NCI-H1436 (cell line): ENCODE measurements around the gene SEMA5B.

Experiments used
- DNase-seq: peaks from one replicate; lab custom pipeline; 2025; lab: John Stamatoyannopoulos, UW

SEMA5B gene

GRCh38 chr3:123058505-123058904 is 30.9 kb upstream of the SEMA5B start:
- no peak for DNase-seq

- no peak for DNase-seq
Measured at GRCh38 chr3:123055352-123055751, 27.8 kb upstream of the SEMA5B start.

GRCh38 chr3:123054931-123055330 is 27.4 kb upstream of the SEMA5B start:
- DNase-seq = no peak

- no peak for DNase-seq
Measured at GRCh38 chr3:123054109-123054778, 26.7 kb upstream of the SEMA5B start.

- no peak for DNase-seq
Measured at GRCh38 chr3:123053107-123053506, 25.5 kb upstream of the SEMA5B start.

- no peak for DNase-seq
Measured at GRCh38 chr3:123050666-123051065, 23.1 kb upstream of the SEMA5B start.

- no peak for DNase-seq
Measured at GRCh38 chr3:123048480-123049237, 21.1 kb upstream of the SEMA5B start.

- DNase-seq = no peak
Measured at GRCh38 chr3:123047062-123047319, 19.4 kb upstream of the SEMA5B start.

GRCh38 chr3:123046262-123047061 is 18.9 kb upstream of the SEMA5B start:
- no peak for DNase-seq

- no peak for DNase-seq
Measured at GRCh38 chr3:123044981-123045763, 17.6 kb upstream of the SEMA5B start.

GRCh38 chr3:123042413-123042812 is 14.8 kb upstream of the SEMA5B start:
- DNase-seq = no peak

- no peak for DNase-seq
Measured at GRCh38 chr3:123039178-123039577, 11.6 kb upstream of the SEMA5B start.

GRCh38 chr3:123038751-123039150 is 11.2 kb upstream of the SEMA5B start:
- no peak for DNase-seq

GRCh38 chr3:123037015-123037375 is 9.4 kb upstream of the SEMA5B start:
- DNase-seq = no peak

- DNase-seq = peak; percentile 23
Measured at GRCh38 chr3:123036352-123037014, 8.9 kb upstream of the SEMA5B start.

GRCh38 chr3:123034996-123035395 is 7.4 kb upstream of the SEMA5B start:
- DNase-seq = no peak

GRCh38 chr3:123034120-123034519 is 6.6 kb upstream of the SEMA5B start:
- no peak for DNase-seq

GRCh38 chr3:123032057-123032456 is 4.5 kb upstream of the SEMA5B start:
- DNase-seq = no peak

GRCh38 chr3:123031051-123031450 is 3.5 kb upstream of the SEMA5B start:
- no peak for DNase-seq

GRCh38 chr3:123028233-123028828 is 768 bp upstream of the SEMA5B start:
- DNase-seq = peak; percentile 69

- no peak for DNase-seq
Measured at GRCh38 chr3:123026565-123027291, 835 bp downstream of the SEMA5B start.
